GM19452 (cell line): ENCODE results near the gene GRM5.
A peak's percentile ranks its signal among the peaks of the same experiment; 100 is the strongest.
"Not testable (repeated sequence)": the region's sequence is repeated elsewhere in the genome, so short reads cannot be mapped to it uniquely, and the experiment has no call there.

Experiments
- ATAC-seq: cut with Tn5 transposase; IDR thresholded peaks from one replicate; pipeline ENCODE4 v1.9.1; 2021; ENCODE audit not compliant: unreplicated experiment

The GRM5 gene

GRCh38 chr11:88978992-88979391, 86.8 kb downstream of the GRM5 start:
- not testable (repeated sequence) for ATAC-seq

GRCh38 chr11:88975441-88975840, 90.3 kb downstream of the GRM5 start:
- ATAC-seq = not testable (repeated sequence)

- ATAC-seq = no peak
Measured at GRCh38 chr11:88972210-88972609, 93.6 kb downstream of the GRM5 start.

GRCh38 chr11:88961621-88962020, 104.2 kb downstream of the GRM5 start:
- not testable (repeated sequence) for ATAC-seq

GRCh38 chr11:88959857-88960256, 105.9 kb downstream of the GRM5 start:
- ATAC-seq = not testable (repeated sequence)

GRCh38 chr11:88950975-88951374, 114.8 kb downstream of the GRM5 start:
- ATAC-seq = no peak

GRCh38 chr11:88948908-88949307, 116.9 kb downstream of the GRM5 start:
- not testable (repeated sequence) for ATAC-seq

- ATAC-seq = peak; percentile 77
Measured at GRCh38 chr11:88947843-88948572, 117.8 kb downstream of the GRM5 start.

- ATAC-seq = not testable (repeated sequence)
Measured at GRCh38 chr11:88929665-88930064, 136.1 kb downstream of the GRM5 start.

GRCh38 chr11:88917065-88917464, 148.7 kb downstream of the GRM5 start:
- ATAC-seq = not testable (repeated sequence)

- no peak for ATAC-seq
Measured at GRCh38 chr11:88909500-88909899, 156.3 kb downstream of the GRM5 start.

- ATAC-seq = not testable (repeated sequence)
Measured at GRCh38 chr11:88901436-88901835, 164.3 kb downstream of the GRM5 start.

- not testable (repeated sequence) for ATAC-seq
Measured at GRCh38 chr11:88888855-88889254, 176.9 kb downstream of the GRM5 start.

- ATAC-seq = peak; percentile 64
Measured at GRCh38 chr11:88886796-88887195, 179.0 kb downstream of the GRM5 start.

- not testable (repeated sequence) for ATAC-seq
Measured at GRCh38 chr11:88882800-88883199, 183.0 kb downstream of the GRM5 start.

- no peak for ATAC-seq
Measured at GRCh38 chr11:88861618-88862017, 204.2 kb downstream of the GRM5 start.

- not testable (repeated sequence) for ATAC-seq
Measured at GRCh38 chr11:88860431-88860830, 205.4 kb downstream of the GRM5 start.

GRCh38 chr11:88853963-88854362, 211.8 kb downstream of the GRM5 start:
- ATAC-seq = not testable (repeated sequence)

GRCh38 chr11:88851547-88851946, 214.2 kb downstream of the GRM5 start:
- ATAC-seq = not testable (repeated sequence)

- not testable (repeated sequence) for ATAC-seq
Measured at GRCh38 chr11:88849773-88850172, 216.0 kb downstream of the GRM5 start.

- no peak for ATAC-seq
Measured at GRCh38 chr11:88849368-88849767, 216.4 kb downstream of the GRM5 start.

GRCh38 chr11:88846266-88846665, 219.5 kb downstream of the GRM5 start:
- not testable (repeated sequence) for ATAC-seq

- ATAC-seq = not testable (repeated sequence)
Measured at GRCh38 chr11:88844941-88845340, 220.8 kb downstream of the GRM5 start.
